GM10266 (cell line): ENCODE measurements around the gene CACNG3.

Experiments
- DNase-seq: peaks from one replicate; pipeline ENCODE4 v3.0.0; 2012; ENCODE audit errors: extremely low spot score
- CTCF ChIP-seq: IDR thresholded peaks from 2 replicates; pipeline ENCODE4 v1.5.1; 2012; ENCODE audit warnings: mild to moderate bottlenecking, low read depth; ENCODE audit not compliant: control insufficient read depth, insufficient read depth; ENCODE audit errors: missing control alignments

CACNG3 gene

DNA sequence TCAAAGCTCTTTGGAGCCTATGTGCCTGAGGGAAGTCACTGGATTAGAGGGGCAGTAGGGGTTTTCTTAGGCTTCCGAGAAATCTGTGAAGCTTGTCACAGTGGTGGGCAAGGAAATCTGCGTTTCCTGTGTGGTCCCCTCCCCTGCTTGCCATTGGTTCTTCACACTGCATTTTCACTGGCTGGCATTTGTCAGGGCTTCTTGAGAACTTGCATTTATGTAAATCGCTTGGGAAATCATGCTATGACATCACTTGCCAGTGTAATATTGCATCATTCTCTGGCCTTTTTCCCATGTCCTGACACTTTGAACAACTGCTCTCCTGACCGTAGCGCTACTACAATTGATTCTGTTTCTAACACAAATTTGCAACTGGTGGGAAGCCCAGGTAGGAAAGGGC lies 1.8 kb downstream of the CACNG3 start:
- no peak for DNase-seq
- TF ChIP-seq CTCF = no peak

DNA sequence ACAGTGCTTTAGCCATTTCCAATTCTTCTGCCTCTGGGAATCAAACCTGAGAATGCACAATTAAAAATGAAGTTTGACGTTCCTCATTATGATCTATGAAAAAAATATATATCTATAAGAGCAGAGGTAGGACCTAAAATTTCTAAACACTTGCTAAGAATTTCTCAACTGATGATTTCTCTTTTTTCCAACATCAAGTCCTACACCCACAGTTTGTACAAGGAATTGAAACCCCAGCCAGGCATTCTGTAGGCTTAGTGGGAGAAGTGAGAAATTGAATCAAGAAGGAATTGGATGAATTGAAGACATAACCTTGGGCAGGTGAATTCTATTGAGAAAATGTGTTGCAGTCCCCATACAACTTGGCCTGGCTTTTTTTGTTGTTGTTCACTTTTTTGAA lies 2.7 kb downstream of the CACNG3 start:
- no peak for DNase-seq
- TF ChIP-seq CTCF = no peak

DNA sequence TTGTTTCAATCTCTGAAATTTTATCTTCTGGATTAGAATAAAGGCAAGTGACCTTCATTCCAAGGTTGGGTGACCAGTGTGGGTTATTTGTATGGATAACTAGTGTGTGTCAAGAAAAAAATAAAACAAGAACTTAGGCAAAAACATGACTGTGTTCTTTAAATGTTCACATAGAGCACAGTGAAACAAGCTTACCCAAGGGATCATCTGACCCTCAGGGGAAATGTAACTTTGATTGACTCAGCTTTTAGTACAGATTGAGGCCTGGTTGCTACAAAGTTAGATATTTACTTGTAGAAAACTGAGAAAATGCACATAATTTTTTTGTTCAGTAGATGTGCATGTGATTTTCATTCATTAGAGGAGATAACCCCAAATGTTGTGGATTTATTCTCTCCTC lies 6.7 kb downstream of the CACNG3 start:
- no peak for TF ChIP-seq CTCF
- DNase-seq = no peak

DNA sequence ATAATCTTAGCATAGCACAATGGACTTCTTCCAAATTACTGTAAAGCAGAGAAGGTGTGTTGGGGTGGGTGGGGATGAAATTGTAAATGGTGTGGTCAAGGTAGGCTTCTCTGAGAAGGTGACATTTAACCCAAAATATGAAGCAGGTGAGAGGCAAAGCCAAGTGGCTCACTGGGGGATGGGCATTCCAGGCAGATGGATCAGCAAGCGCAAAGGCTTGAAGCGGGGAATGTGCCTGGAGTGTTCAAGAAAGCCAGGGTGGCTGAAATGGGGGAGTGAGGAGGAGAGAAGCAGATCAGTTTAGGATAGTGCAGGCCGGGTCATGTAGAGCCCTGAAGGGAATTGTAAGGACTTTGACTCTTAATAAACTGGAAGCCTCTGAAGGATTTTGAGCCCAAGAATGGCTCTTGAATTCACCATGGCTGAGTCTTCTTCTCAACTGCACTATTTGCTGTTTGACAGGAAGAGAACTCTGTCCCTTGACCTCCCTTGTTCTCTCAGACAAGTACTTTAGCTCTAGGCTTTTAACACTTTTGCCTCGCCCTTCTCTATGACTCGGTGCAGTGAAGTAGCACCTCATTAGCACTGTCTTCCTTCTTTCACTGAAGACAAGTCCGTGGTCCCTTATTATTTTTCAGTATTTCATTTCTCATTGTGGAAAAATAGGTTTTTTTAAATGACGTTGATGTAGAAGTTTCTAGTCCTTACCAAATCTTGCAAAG lies 14.7 kb downstream of the CACNG3 start:
- DNase-seq = no peak

GRCh38 chr16:24272379-24272778 lies 16.2 kb downstream of the CACNG3 start:
- TF ChIP-seq CTCF = no peak
- no peak for DNase-seq

More for the DNA sequence above, 14.7 kb downstream of the CACNG3 start:
- TF ChIP-seq CTCF = no peak

DNA sequence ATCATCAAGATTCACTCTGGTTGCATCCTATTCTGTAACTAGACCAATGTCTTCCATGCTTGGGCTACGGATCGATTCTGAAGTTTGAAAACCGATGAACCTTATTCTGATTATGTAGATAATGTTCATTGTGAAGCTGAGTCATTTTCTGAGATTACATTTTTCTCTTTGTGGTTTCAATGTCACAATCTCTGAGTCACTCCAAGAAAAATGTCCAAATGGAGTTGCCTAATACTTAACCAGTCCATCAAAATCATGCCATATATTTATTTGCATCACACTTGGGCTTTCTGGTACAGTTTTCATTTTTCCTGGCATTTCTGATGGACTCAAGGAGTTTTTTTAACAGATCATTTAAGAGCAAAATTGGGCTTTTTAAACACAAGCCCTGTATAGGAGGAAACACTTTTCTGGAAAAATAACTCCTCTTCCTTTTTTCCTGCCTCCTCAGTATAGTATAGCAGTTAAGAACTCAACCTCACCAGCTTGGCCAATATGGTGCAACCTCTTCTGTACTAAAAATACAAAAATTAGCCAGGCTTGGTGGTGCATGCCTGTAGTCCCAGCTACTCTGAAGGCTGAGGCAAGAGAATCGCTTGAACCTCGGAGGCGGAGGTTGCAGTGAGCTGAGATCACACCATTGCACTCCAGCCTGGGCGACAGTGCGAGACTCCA lies 17.5 kb downstream of the CACNG3 start:
- no peak for DNase-seq
- TF ChIP-seq CTCF = no peak

GRCh38 chr16:24275413-24275812 lies 19.3 kb downstream of the CACNG3 start:
- DNase-seq = no peak
- no peak for TF ChIP-seq CTCF
